GM18951 (cell line): Measurements from ENCODE around the gene PKDCC.
"Not testable (repeated sequence)": the region's sequence is repeated elsewhere in the genome, so short reads cannot be mapped to it uniquely, and the experiment has no call there.

Experiments used
- POLR2A ChIP-seq: IDR thresholded peaks from 4 replicates; pipeline ENCODE4 v1.6.1; 2011; ENCODE audit warnings: mild to moderate bottlenecking; ENCODE audit not compliant: insufficient read length, insufficient read depth; ENCODE audit errors: extremely low read depth
- in situ Hi-C: fragments of 300-500 bp; cut with MboI; formaldehyde crosslinking; loops from one replicate; pipeline ENCODE4 v1.12.0; 2022; ENCODE audit warnings: low sequenced_read_pairs, mixed read lengths, inconsistent platforms; ENCODE audit not compliant: unreplicated experiment

PKDCC gene

DNA sequence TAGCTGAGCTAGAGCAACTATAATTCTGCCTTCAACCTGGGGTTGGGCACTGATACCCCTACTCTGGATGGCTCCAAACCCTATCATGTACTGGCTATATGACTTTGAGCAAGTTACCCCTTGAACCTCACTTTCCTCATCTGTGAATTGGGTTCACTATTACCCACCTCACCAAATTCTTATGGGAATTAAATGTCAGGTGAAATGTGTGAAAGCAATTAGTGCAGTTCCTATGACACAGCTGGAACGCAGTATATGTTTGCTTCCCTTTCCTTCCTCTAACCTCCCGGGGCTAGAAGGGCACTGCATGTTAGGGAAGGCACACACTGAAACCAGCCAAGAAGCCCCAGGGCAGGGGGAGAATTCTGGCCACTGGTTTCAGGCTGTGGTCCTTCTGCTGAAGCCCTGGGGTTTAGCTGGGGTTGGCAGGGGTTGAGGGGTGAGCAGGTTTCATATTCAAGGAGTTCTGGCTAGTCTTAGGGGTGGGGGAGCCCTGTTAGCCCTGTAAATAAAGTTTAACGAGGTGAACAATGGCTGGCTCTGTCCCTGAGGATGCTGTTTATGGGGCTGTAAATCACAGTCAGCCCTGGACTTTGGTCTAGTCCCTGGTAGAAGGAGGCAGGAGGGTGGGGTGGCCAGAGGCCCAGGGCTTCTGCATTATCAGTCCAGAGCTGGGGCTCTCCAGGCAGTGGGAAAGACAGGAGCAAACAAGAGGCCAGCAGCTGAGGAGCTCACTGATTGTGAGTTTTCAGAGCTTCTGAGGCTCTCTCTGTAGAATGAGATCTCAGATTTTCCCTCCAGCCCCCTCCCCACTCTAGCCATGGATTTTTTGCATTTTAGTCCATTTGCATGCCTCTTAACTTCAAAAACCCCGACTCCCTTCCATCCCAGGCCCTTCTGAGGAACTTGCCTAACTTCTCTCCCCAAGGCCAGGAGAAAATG, 8.0 kb downstream of the PKDCC start:
- no peak for TF ChIP-seq POLR2A
- in situ Hi-C loops, result no loop called here

DNA sequence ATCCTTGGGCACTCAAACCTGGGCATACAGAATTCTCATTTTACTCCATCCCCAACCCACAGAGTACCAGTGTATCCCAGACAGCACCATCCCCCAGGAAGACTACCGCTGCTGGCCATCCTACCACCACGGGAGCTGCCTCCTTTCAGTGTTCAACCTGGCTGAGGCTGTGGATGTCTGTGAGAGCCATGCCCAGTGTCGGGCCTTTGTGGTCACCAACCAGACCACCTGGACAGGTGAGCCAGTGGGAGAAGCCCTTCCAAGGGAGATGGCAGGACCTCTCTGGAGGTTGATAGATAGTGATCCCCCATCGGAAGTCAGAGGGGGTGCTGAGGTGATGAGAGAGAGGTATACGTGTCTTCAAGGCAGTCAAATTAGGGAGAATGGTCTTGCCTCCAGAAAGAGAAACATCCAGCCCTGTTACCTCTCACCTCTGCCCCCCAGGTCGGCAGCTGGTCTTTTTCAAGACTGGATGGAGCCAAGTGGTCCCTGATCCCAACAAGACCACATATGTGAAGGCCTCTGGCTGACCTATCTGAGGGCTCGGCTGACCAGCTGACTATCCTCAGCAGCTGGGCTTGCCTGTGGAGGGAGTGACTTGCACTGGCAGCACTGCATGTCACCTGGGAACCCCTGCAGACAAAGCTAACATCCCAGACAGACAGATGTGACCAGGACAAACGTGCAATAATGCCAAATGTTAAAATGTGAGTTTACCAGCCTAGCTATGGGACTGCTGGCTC, 9.5 kb downstream of the PKDCC start:
- no peak for TF ChIP-seq POLR2A
- in situ Hi-C loops, result no loop called here

DNA sequence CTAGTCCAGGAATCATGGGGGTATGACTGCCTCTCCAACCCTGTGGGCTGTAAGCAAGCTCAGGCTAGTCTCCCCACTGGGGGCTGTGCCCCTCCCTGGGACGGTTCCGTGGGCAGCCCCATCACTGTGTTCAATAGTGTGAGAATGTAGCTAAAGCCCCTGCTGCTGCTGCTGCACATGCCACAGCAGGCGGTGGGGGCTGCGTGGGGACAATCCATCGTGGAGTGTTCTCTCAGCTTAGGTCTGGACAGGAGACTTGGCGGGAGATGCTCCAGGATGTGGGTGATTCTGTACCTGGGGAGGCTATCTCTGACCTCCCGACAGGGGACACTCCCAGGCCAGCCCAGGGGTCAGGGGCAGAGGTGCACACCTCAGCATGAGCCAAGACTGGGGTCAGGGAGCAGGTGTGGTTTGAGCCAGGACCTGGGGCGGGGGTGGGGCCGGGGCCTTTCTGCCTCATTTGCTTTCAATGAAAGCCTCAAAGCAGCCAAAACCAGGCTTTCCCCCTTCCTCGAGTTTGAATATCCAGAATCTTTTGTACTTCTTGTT, 10.2 kb downstream of the PKDCC start:
- in situ Hi-C loops, result no loop called here
- no peak for TF ChIP-seq POLR2A

DNA sequence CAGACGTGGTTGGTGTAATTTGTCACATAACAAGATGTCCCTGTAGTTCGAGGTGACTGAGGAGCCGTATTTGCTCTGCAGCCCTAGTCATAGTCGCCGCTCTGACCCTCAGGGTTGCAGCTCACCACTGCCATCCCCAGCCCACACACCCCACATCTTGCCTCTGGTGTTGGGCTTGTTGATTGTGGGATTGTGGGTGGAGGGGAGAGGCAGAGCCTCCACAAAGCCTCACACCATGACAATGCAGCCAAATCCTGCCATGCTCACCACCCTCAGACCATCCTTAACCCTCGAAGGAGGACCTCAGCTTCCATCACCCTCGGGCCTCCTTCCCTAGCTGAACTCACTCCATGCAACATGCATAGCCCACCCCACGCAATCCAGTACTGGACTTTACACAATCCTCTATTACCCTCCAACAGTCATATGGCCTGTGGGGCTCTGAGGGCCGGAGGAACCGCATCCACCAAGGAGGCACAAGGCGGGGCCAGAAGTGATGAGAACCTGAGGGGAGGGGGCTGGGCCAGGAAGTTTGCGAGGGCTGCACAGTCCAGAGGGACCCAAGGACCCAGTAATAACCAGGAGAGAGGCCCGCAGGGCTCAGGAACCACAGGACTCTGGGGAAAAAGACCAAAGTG, 11.6 kb downstream of the PKDCC start:
- in situ Hi-C loops, result no loop called here
- TF ChIP-seq POLR2A, result no peak

DNA sequence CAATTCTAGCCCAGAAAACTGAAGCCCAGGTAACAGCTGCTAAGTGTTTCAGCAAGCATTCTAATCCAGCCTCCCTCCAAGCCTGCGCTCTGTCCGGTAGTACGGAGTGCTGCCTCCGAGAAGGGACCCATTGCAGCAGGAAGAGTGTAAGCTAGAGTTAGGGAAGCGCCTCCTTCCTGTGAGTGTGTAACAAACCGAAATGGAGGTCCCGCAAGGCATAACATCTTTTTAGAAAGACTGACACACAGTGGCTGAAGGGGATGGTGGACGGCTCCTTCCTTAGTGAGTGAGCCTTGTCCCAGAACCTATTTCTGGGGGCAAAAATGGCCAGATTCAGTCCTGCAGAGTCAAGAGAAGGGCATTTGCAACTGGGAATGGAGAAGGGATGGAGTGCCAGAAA, 12.2 kb downstream of the PKDCC start:
- no peak for TF ChIP-seq POLR2A

DNA sequence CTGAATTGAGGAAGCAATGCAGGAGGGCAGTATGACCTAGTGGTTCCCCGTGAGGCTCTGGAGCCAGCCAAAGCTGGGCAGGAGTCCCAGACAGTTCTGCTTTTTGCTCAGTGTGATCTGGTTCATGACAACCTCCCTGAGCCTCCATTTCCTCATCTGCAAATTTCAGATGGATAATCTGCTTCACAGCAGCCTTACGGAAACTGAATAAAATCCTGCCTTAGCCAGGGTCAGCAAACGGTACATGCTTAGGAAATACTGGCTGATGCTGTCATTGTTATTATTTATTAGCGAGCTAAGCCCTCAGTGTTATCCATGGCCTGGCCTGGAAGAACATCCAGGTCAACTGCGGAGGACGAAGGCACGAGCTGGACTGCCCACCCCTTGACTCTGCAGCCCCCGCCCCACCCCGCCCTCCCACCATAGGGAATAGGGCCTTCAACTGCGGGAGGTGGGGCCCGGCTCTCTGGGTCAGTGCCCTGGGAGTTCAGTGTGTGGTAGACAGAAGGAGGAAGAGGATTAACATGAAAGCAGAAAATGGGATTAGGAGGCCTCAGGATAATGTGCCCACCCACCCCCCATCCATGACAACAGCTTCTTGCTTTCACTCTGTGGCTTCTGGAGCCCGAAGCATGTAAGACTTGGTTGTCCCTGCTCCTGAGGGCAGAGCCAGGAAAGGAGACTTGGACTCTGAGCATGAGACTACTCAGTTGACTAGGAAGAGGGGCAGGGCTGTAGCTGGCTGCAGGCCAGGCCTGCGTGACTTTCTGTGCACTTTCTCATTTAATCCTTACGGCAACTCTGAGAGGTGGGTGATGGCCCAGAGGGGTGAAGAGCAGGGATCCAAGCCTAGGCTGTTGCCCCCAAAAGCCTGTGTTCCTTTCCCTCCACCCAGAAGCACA, 13.1 kb downstream of the PKDCC start:
- TF ChIP-seq POLR2A, result no peak
- in situ Hi-C loops, result no loop called here

More for the DNA sequence above, 12.2 kb downstream of the PKDCC start:
- in situ Hi-C loops, result no loop called here

DNA sequence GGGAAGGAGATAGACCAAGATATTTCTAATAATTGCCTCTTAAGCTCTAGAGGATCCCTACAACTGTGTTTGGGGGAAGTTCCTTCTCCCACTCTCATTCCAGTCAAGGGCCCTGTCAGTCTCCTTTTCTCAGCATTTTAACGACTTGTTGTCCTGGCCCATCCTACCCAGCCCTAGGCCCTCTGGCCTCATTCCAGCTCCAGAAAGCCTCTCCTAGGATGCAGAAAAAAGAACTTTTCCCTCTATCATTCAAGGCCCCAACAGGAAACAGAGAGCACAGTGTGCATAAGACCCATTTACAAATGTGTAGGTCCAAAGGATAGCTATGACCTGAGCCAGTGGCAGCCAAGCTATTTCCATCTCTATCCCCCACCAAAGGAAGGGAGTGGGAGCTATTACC, 14.0 kb downstream of the PKDCC start:
- no peak for TF ChIP-seq POLR2A
- in situ Hi-C loops, result no loop called here

DNA sequence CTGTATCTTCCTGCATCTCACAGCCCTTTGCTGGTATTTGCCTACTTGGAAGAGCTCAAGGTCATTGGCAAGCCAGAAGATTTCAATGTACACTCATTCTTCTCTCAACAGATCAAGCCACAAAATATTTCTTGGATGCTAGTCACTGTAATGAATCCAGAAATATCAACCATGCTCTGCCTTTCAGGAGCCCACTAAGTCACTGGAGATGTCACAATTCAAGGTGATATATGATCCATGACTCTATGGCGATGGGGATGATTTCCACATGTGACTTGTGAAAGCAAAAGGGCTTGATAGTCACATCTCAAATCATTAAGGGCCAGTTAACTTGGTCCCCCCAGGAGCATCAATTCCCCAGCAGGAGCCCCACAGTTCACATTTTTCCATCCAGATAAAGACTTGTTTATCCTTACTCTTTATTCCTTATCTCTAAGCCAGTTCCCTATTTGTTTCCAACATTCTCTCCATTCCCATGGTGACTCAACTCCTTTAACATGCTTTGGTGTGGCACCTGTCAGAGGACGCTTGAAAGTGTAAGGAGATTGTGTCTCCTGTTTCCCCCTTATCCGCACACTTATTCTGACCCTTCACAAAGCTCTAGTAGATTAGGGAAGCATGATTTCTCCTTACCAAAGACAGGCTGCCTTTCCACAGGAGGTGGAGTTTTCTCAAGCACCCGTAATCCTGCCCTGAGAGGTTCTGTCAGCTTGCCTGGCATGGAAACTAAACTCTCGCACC, 15.8 kb downstream of the PKDCC start:
- in situ Hi-C loops, result no loop called here
- no peak for TF ChIP-seq POLR2A

DNA sequence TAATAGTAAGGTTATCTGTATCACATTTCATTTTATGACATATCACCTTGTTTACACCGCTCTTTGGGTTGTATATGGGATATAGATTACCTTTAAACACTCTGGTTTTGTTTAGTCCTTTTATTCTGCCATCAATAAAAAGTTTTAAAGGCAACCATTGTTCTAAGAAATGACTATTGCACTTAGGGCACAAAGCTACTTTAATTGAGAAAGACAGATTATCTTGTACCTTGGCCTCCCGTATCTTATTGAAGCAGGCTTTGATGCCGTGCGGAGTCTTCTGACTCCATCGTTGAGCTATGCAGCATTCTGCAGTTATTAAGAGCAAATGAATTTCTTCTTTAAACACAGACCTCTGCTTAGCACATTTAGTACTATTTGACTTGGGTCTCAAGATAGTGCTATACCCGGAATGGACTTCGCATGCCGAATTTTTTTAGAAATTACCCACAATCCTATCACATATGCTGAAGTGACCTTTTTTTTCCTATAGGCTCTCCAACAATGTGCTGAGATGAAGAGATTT, 16.7 kb downstream of the PKDCC start:
- no peak for TF ChIP-seq POLR2A

DNA sequence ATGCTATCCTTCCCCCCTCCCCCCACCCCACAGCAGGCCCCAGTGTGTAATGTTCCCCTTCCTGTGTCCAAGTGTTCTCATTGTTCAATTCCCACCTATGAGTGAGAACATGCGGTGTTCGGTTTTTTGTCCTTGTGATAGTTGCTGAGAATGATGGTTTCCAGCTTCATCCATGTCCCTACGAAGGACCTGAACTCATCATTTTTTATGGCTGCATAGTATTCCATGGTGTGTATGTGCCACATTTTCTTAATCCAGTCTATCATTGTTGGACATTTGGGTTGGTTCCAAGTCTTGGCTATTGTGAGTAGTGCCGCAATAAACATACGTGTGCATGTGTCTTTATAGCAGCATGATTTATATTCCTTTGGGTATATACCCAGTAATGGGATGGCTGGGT, 17.9 kb downstream of the PKDCC start:
- in situ Hi-C loops, result not testable (repeated sequence)

More for the DNA sequence above, 16.7 kb downstream of the PKDCC start:
- in situ Hi-C loops, result no loop called here

DNA sequence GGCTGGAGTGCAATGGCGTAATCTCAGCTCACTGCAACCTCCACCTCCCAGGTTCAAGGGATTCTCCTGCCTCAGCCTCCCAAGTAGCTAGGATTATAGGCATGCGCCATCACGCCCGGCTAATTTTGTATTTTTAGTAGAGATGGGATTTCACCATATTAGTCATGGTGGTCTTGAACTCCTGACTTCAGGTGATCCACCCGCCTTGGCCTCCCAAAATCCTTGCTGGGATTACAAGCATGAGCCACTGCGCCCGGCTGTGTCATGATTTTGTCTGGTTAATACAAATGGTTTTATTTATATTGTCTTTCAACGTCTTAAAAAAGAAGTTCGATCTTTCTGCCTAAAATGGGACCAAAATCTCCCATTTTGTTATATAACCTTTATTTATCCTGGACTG, 19.2 kb downstream of the PKDCC start:
- in situ Hi-C loops, result not testable (repeated sequence)

DNA sequence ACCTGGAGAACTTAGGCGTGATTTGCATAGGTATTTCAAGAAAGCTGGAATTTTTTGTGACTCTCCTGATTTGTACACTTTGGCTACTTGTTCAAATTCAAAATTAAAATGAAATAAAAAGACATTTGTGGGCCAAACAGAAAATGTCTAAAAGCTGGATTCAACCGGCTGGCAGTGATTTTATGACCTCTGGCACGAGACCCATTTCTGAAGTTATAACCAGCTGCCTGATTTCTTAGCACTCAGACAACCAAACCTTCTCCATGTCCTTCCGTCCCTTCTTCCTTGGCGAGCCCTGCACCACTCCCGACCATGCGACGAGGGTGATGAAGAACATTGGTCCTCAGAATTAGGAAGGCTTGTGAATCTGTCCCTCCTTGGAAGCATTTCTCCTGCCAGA, 19.7 kb downstream of the PKDCC start:
- in situ Hi-C loops, result no loop called here
- TF ChIP-seq POLR2A, result no peak
